ENCODE data around the gene LIMCH1.

The LIMCH1 gene

GRCh38 chr4:41748571-41749475, 210.9 kb downstream of the LIMCH1 start, which contains the start of gene PHOX2B:
Gene PHOX2B, minus strand, starts transcription at chr4:41748725. Its CDS starts 115 bp downstream, at chr4:41748610.
- Histone ChIP-seq H3K9me3 (ENCODE audit: control insufficient read depth, low read length) (no peaks in the 10 kb centered on the region), H3K4me1 (ENCODE audit: control insufficient read depth, insufficient read depth, low read length) (no peaks in the 10 kb centered on the region), H3K9ac (ENCODE audit: low read length) (no peak within 1 kb of the TSS), H3K36me3 (ENCODE audit: control insufficient read depth, insufficient read depth, low read length) (no peaks in the 10 kb centered on the region), H3K4me3 (ENCODE audit: low read length) (no peak within 1 kb of the TSS), H3K27me3 (ENCODE audit: control insufficient read depth, insufficient read depth, low read length) (peaks cover 92% of the 10 kb centered on the region)

- H3K4me1 ChIP-seq (ENCODE audit: control insufficient read depth, insufficient read depth, low read length): no peaks in the 10 kb centered on the region
- H3K9me3 ChIP-seq (ENCODE audit: control insufficient read depth, low read length): no peaks in the 10 kb centered on the region
- H3K9ac ChIP-seq (ENCODE audit: low read length): no peak overlapping the region
- no peak overlapping the region for H3K4me3 ChIP-seq (ENCODE audit: low read length)
- H3K36me3 ChIP-seq (ENCODE audit: control insufficient read depth, insufficient read depth, low read length): no peaks in the 10 kb centered on the region
- peaks cover 92% of the 10 kb centered on the region for H3K27me3 ChIP-seq (ENCODE audit: control insufficient read depth, insufficient read depth, low read length)
These were observed 211.7 kb downstream of the LIMCH1 start for GRCh38 chr4:41749631-41750039.
